Activated CD4-positive, alpha-beta T cell treated with anti-CD3 and anti-CD28 coated beads, Interleukin-2, amount 10 ng/mL, durations not matched to agents 7 days and 5 days (primary cell): Measurements from ENCODE around the gene TYW1B. TPM values are rescaled to one million over a fixed set of nuclear protein-coding genes. Genes with fewer than 3 reads are reported as not detected.
"Not testable (repeated sequence)": the region's sequence is repeated elsewhere in the genome, so short reads cannot be mapped to it uniquely, and the experiment has no call there.

Experiments
- CTCF ChIA-PET: fragments of 350-600 bp; sonication (Branson Sonifier 250); formaldehyde crosslinking; loops from one replicate; lab custom pipeline; 2021; ENCODE audit warnings: antibody characterized with exemption; lab: Charles Lee
- POLR2A ChIA-PET: fragments of 350-600 bp; sonication (Branson Sonifier 250); formaldehyde crosslinking; loops from one replicate; lab custom pipeline; 2021; ENCODE audit warnings: antibody characterized with exemption; lab: Charles Lee
- DNase-seq: peaks from one replicate; pipeline ENCODE4 v3.0.0-alpha.2; 2020
- H3K27ac Mint-ChIP-seq: one replicate; pipeline ENCODE4 v1.8.0; 2021; ENCODE audit warnings: mild to moderate bottlenecking, moderate library complexity, mixed read lengths
- H3K27me3 Mint-ChIP-seq: one replicate; pipeline ENCODE4 v1.8.0; 2021; ENCODE audit warnings: mixed read lengths
- H3K36me3 Mint-ChIP-seq: one replicate; pipeline ENCODE4 v1.8.0; 2021; ENCODE audit warnings: low read depth, mixed read lengths
- H3K4me1 Mint-ChIP-seq: one replicate; pipeline ENCODE4 v1.8.0; 2021; ENCODE audit warnings: mixed read lengths
- H3K4me3 Mint-ChIP-seq: one replicate; pipeline ENCODE4 v1.8.0; 2021; ENCODE audit warnings: mild to moderate bottlenecking, moderate library complexity, mixed read lengths
- H3K9me3 Mint-ChIP-seq: one replicate; pipeline ENCODE4 v1.8.0; 2021; ENCODE audit warnings: mixed read lengths
- total RNA-seq, 2 experiments: library from RNA; stranded (reverse); gene quantifications; one replicate each; pipeline ENCODE4 v1.2.3, GENCODE V29; 2021

The TYW1B gene
- total RNA-seq, 2 experiments from 2014 or later = 4.5 to 4.6 TPM

GRCh38 chr7:72697066-72697465 is 130.9 kb downstream of the TYW1B start:
- H3K27me3 Mint-ChIP-seq, H3K4me3 Mint-ChIP-seq, CTCF ChIA-PET, H3K27ac Mint-ChIP-seq, H3K4me1 Mint-ChIP-seq, H3K36me3 Mint-ChIP-seq, DNase-seq, H3K9me3 Mint-ChIP-seq, POLR2A ChIA-PET: not testable (repeated sequence)

DNA sequence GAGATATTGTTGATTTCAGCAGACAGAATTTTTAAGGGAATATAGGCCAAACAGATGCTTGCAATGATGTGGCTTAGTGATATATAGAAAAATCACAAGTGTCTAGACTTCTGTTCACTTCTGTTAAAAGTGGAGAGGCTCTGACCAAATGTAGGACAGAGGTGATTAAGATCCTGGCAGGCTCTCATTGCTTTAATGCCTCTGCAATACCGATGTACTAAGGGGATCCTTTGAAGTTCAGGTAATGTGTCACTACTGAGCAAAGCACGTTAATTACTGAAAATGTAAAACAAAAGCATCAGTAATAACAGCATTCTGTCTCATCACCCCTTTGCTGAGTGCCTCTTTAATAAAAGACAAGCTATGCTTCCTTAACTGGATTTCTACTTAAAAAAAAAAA is 131.4 kb downstream of the TYW1B start:
- DNase-seq, H3K27ac Mint-ChIP-seq, H3K36me3 Mint-ChIP-seq, CTCF ChIA-PET, H3K27me3 Mint-ChIP-seq, H3K9me3 Mint-ChIP-seq, H3K4me3 Mint-ChIP-seq, H3K4me1 Mint-ChIP-seq, POLR2A ChIA-PET: not testable (repeated sequence)

DNA sequence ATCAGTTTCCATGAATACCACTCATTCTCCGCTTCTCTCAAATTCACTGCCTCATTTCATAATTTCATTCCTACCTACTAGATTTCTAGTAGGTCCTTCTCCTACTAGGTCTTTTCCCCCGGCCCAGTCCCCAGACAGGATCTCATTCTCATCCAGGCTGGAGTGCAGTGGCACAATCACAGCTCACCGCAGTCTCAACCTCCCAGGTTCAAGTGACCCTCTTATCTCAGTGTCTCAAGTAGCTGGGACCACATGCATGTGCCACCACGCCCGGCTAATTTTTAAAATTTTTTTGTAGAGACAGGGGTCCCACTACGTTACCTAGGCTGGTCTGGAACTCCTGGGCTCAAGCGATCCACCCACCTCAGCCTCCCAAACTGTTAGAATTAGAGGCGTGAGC is 132.5 kb downstream of the TYW1B start:
- H3K27ac Mint-ChIP-seq, H3K4me1 Mint-ChIP-seq, H3K9me3 Mint-ChIP-seq, CTCF ChIA-PET, H3K36me3 Mint-ChIP-seq, DNase-seq, H3K27me3 Mint-ChIP-seq, H3K4me3 Mint-ChIP-seq, POLR2A ChIA-PET: not testable (repeated sequence)

DNA sequence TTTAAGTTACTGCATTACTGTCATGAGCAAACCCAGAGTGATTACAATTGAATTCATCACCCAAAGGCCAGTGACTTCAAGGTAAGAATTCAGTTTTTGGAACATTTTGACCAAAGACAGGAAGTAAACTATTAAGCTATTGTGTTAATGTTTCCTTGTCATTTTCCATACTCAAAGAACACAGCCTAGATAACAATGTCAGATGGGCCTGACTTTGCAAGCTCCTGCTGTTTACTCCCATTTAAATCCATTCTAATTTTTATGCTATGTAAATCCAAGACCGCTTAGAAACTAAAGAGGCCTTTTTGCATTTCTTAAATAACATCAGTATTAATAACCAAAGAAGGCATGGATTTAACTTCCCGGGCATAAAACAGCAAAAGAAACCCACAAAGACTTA is 136.6 kb downstream of the TYW1B start:
- H3K4me3 Mint-ChIP-seq, H3K36me3 Mint-ChIP-seq, CTCF ChIA-PET, H3K4me1 Mint-ChIP-seq, H3K9me3 Mint-ChIP-seq, H3K27me3 Mint-ChIP-seq, H3K27ac Mint-ChIP-seq, POLR2A ChIA-PET, DNase-seq: not testable (repeated sequence)

- H3K27ac Mint-ChIP-seq, CTCF ChIA-PET, H3K4me3 Mint-ChIP-seq, H3K4me1 Mint-ChIP-seq, H3K9me3 Mint-ChIP-seq, H3K36me3 Mint-ChIP-seq, POLR2A ChIA-PET, DNase-seq, H3K27me3 Mint-ChIP-seq: not testable (repeated sequence)
These were observed 137.8 kb downstream of the TYW1B start for GRCh38 chr7:72690177-72690576.

GRCh38 chr7:72689344-72689743 is 138.7 kb downstream of the TYW1B start:
- CTCF ChIA-PET, H3K36me3 Mint-ChIP-seq: not testable (repeated sequence)

DNA sequence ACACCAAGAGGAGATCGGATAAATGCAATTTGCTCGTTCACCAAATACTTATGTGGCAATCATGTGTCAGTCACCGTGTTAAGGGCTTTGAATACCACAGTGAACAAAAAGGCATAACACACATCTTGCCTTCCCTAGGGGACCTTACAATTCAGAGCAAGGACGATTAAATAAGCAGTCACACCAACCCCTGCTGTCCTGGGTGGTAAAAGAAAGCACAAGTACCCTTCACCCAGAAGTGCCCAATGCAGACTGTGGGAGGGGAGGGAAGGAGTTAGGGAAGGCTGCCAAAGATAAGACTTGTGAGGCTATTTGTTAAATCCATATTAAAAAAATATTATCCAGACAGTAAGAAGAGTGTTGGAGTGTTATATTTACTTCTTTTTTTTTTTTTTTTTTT is 146.8 kb downstream of the TYW1B start:
- H3K4me3 Mint-ChIP-seq, H3K27ac Mint-ChIP-seq, CTCF ChIA-PET, H3K27me3 Mint-ChIP-seq, H3K36me3 Mint-ChIP-seq, H3K9me3 Mint-ChIP-seq, DNase-seq, POLR2A ChIA-PET, H3K4me1 Mint-ChIP-seq: not testable (repeated sequence)

More at GRCh38 chr7:72689344-72689743, 138.7 kb downstream of the TYW1B start:
- DNase-seq, H3K27ac Mint-ChIP-seq, H3K4me1 Mint-ChIP-seq, H3K9me3 Mint-ChIP-seq, POLR2A ChIA-PET, H3K27me3 Mint-ChIP-seq, H3K4me3 Mint-ChIP-seq: not testable (repeated sequence)

GRCh38 chr7:72676880-72677279 is 151.1 kb downstream of the TYW1B start:
- H3K27me3 Mint-ChIP-seq, H3K4me3 Mint-ChIP-seq, H3K27ac Mint-ChIP-seq, POLR2A ChIA-PET, H3K4me1 Mint-ChIP-seq, DNase-seq, H3K9me3 Mint-ChIP-seq, H3K36me3 Mint-ChIP-seq: not testable (repeated sequence)
- CTCF ChIA-PET = interaction anchor here (0.6 to 0.7 kb wide), 2 partner anchors 35 to 75 kb away, joined by 3 to 5 read pairs; no protein-coding TSS in a partner anchor

- POLR2A ChIA-PET, H3K27me3 Mint-ChIP-seq, DNase-seq, CTCF ChIA-PET, H3K4me3 Mint-ChIP-seq, H3K27ac Mint-ChIP-seq, H3K36me3 Mint-ChIP-seq, H3K4me1 Mint-ChIP-seq, H3K9me3 Mint-ChIP-seq: not testable (repeated sequence)
These were observed 151.8 kb downstream of the TYW1B start for GRCh38 chr7:72676086-72676690.

DNA sequence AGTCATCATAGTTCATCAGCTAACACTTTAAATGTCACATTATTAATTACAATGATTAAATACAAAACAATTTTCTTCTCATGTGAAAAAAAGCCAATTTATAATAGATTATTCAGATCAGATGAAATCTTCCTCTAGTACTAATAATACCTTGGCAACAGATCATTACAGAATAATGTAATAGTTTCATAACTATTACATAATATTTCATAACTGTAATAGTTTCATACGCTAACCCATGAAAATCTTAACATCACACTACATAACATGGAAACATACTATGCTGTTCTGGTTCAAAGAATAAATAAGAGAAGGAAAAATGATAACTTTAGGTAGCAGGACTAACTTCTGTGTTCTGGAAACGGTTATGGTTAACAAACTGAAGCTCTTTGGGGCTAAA is 152.3 kb downstream of the TYW1B start:
- H3K27me3 Mint-ChIP-seq, H3K27ac Mint-ChIP-seq, POLR2A ChIA-PET, H3K36me3 Mint-ChIP-seq, H3K4me3 Mint-ChIP-seq, H3K9me3 Mint-ChIP-seq, DNase-seq, H3K4me1 Mint-ChIP-seq: not testable (repeated sequence)
- CTCF ChIA-PET = interaction anchor here (0.7 kb wide), 1 partner anchor 13 kb away, joined by 3 read pairs; no protein-coding TSS in a partner anchor

DNA sequence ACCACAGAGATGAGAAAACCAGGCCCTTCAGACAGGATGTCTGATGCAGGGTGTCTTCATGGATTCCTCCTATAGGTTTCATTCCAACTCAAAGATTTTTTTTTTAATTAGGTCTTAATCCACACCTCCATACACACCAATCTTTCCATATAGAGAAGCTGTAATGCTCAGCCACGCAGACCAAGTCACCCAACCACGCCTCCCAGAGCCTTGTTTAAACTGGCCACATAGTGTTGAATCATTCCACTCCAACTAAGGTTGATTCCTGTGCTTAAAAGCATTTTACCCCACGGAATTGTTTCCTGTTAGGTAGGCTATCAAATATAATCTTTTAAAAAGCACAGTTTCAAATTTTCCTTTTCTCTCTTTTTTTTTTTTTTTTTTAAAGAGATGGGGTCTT is 153.6 kb downstream of the TYW1B start:
- H3K27me3 Mint-ChIP-seq = no peaks in the 10 kb centered on the region
- POLR2A ChIA-PET = no interaction called here

DNA sequence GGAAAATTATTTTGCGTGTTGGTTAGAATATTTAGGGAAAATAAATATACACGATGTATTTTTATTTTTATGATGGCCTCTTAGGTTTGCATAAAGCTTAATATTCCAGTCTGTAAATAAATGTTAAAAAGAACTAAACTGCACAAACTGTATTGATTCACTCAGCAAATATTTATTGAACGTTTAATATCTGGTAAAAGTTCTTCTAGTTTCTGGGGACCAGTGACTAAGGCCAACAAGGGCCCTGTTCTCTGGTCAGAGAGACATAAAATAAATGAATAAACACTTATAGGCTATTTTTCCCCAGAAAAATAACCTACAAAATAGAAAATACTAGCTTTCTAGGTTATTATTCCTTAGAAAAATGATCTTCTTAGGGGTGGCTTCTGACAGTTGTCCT is 157.2 kb downstream of the TYW1B start:
- H3K27ac Mint-ChIP-seq, H3K27me3 Mint-ChIP-seq, H3K4me3 Mint-ChIP-seq, H3K9me3 Mint-ChIP-seq, H3K36me3 Mint-ChIP-seq, CTCF ChIA-PET, H3K4me1 Mint-ChIP-seq, DNase-seq: not testable (repeated sequence)
- POLR2A ChIA-PET = interaction anchor here (0.6 kb wide), 1 partner anchor 85 kb away, joined by 5 read pairs; no protein-coding TSS in a partner anchor

More for the DNA sequence above, 153.6 kb downstream of the TYW1B start:
- H3K4me1 Mint-ChIP-seq = no peaks in the 10 kb centered on the region
- no peak for DNase-seq
- CTCF ChIA-PET = no interaction called here
- no peak overlapping the region for H3K27ac Mint-ChIP-seq
- no peak overlapping the region for H3K4me3 Mint-ChIP-seq
- H3K9me3 Mint-ChIP-seq = no peaks in the 10 kb centered on the region
- peaks cover 2% of the 10 kb centered on the region for H3K36me3 Mint-ChIP-seq

GRCh38 chr7:72668435-72668834 is 159.6 kb downstream of the TYW1B start:
- CTCF ChIA-PET, POLR2A ChIA-PET, H3K9me3 Mint-ChIP-seq: not testable (repeated sequence)

GRCh38 chr7:72667049-72667448 is 161.0 kb downstream of the TYW1B start:
- H3K9me3 Mint-ChIP-seq, POLR2A ChIA-PET, DNase-seq, H3K27me3 Mint-ChIP-seq, CTCF ChIA-PET, H3K27ac Mint-ChIP-seq, H3K4me3 Mint-ChIP-seq, H3K36me3 Mint-ChIP-seq, H3K4me1 Mint-ChIP-seq: not testable (repeated sequence)

More at GRCh38 chr7:72668435-72668834, 159.6 kb downstream of the TYW1B start:
- not testable (repeated sequence) for H3K36me3 Mint-ChIP-seq, H3K27ac Mint-ChIP-seq, DNase-seq, H3K4me3 Mint-ChIP-seq, H3K4me1 Mint-ChIP-seq, H3K27me3 Mint-ChIP-seq
